ENCODE results near the gene TIGAR. TPM values are rescaled to one million over a fixed set of nuclear protein-coding genes. Genes with fewer than 3 reads are reported as not detected.

The TIGAR gene
- total RNA-seq, 1 experiment from 2014 or later, result 42.7 TPM

GRCh38 chr12:4392223-4392742, 71.3 kb downstream of the TIGAR start:
- Mint-ChIP-seq H3K4me1 (ENCODE audit: low read depth, unreplicated experiment) (no peaks in the 10 kb centered on the region), H3K36me3 (ENCODE audit: insufficient read depth, unreplicated experiment) (no peaks in the 10 kb centered on the region), H3K27me3 (ENCODE audit: insufficient read depth, unreplicated experiment) (peaks cover 39% of the 10 kb centered on the region), H3K9me3 (ENCODE audit: unreplicated experiment) (no peaks in the 10 kb centered on the region), H3K4me3 (ENCODE audit: unreplicated experiment) (no peak overlapping the region), H3K27ac (ENCODE audit: unreplicated experiment) (no peak overlapping the region)
- Histone ChIP-seq H3K4me3 (ENCODE audit: low read depth, low read length) (no peak overlapping the region), H3K9me3 (no peaks in the 10 kb centered on the region), H3K27me3 (replicated peaks; ENCODE audit: control insufficient read depth, insufficient read depth, low read length) (no peaks in the 10 kb centered on the region; the same call in 1 of the 2 replicates), H3K36me3 (ENCODE audit: control insufficient read depth, insufficient read depth, low read length) (no peaks in the 10 kb centered on the region), H3K4me1 (no peaks in the 10 kb centered on the region)
- ChIA-PET POLR2A (no interaction called here), CTCF (no interaction called here)
- no peak for DNase-seq
- TF ChIP-seq CTCF (IDR thresholded peaks at IDR 0.05; ENCODE audit: insufficient read depth in 1 of 2, low read depth in 1 of 2, low read length in 1 of 2, severe bottlenecking in 1 of 2, unreplicated experiment in 1 of 2), result no peak
- no TSS peak for BruUV-seq (replicated peaks)
- intact Hi-C loops (cut with micrococcal nuclease; ENCODE audit: unreplicated experiment), result no loop called here

- H3K9me3 ChIP-seq, result no peaks in the 10 kb centered on the region
- Mint-ChIP-seq H3K27me3 (ENCODE audit: insufficient read depth, unreplicated experiment) (peaks cover 41% of the 10 kb centered on the region), H3K27ac (ENCODE audit: unreplicated experiment) (no peak overlapping the region), H3K4me1 (ENCODE audit: low read depth, unreplicated experiment) (no peaks in the 10 kb centered on the region), H3K9me3 (ENCODE audit: unreplicated experiment) (no peaks in the 10 kb centered on the region), H3K36me3 (ENCODE audit: insufficient read depth, unreplicated experiment) (no peaks in the 10 kb centered on the region), H3K4me3 (ENCODE audit: unreplicated experiment) (no peak overlapping the region)
- intact Hi-C loops (cut with micrococcal nuclease; ENCODE audit: unreplicated experiment), result no loop called here
- H3K4me3 ChIP-seq (ENCODE audit: low read depth, low read length), result no peak overlapping the region
- ChIA-PET CTCF (no interaction called here), POLR2A (no interaction called here)
- DNase-seq, result no peak
- no peaks in the 10 kb centered on the region for H3K36me3 ChIP-seq (ENCODE audit: control insufficient read depth, insufficient read depth, low read length)
- no peaks in the 10 kb centered on the region; the same call in 1 of the 2 replicates for H3K27me3 ChIP-seq (replicated peaks; ENCODE audit: control insufficient read depth, insufficient read depth, low read length)
- BruUV-seq (replicated peaks), result no TSS peak
- H3K4me1 ChIP-seq, result no peaks in the 10 kb centered on the region
- no peak for TF ChIP-seq CTCF (IDR thresholded peaks at IDR 0.05; ENCODE audit: insufficient read depth in 1 of 2, low read depth in 1 of 2, low read length in 1 of 2, severe bottlenecking in 1 of 2, unreplicated experiment in 1 of 2)
Measured at GRCh38 chr12:4393211-4393610, 72.2 kb downstream of the TIGAR start.

GRCh38 chr12:4395818-4396217, 74.8 kb downstream of the TIGAR start:
- Mint-ChIP-seq H3K9me3 (ENCODE audit: unreplicated experiment) (no peaks in the 10 kb centered on the region), H3K27ac (ENCODE audit: unreplicated experiment) (no peak overlapping the region), H3K27me3 (ENCODE audit: insufficient read depth, unreplicated experiment) (peaks cover 35% of the 10 kb centered on the region), H3K4me1 (ENCODE audit: low read depth, unreplicated experiment) (no peaks in the 10 kb centered on the region), H3K36me3 (ENCODE audit: insufficient read depth, unreplicated experiment) (no peaks in the 10 kb centered on the region), H3K4me3 (ENCODE audit: unreplicated experiment) (no peak overlapping the region)
- intact Hi-C loops (cut with micrococcal nuclease; ENCODE audit: unreplicated experiment), result no loop called here
- Histone ChIP-seq H3K4me1 (no peaks in the 10 kb centered on the region), H3K36me3 (ENCODE audit: control insufficient read depth, insufficient read depth, low read length) (no peaks in the 10 kb centered on the region), H3K4me3 (ENCODE audit: low read depth, low read length) (no peak overlapping the region), H3K27me3 (replicated peaks; ENCODE audit: control insufficient read depth, insufficient read depth, low read length) (no peaks in the 10 kb centered on the region; the same call in 1 of the 2 replicates), H3K9me3 (no peaks in the 10 kb centered on the region)
- no peak for DNase-seq
- no TSS peak for BruUV-seq (replicated peaks)
- ChIA-PET CTCF (interaction anchor here (0.6 kb wide), 1 partner anchor 46 kb away, joined by 5 read pairs; no protein-coding TSS in a partner anchor), POLR2A (no interaction called here)
- TF ChIP-seq CTCF (IDR thresholded peaks at IDR 0.05; ENCODE audit: insufficient read depth in 1 of 2, low read depth in 1 of 2, low read length in 1 of 2, severe bottlenecking in 1 of 2, unreplicated experiment in 1 of 2), result no peak

Data from Caco-2 (cell line).